Osteocyte (in vitro differentiated cells): ENCODE data around the gene ABCG1. TPM values are rescaled to one million over a fixed set of nuclear protein-coding genes. Genes with fewer than 3 reads are reported as not detected.
A peak's percentile ranks its signal among the peaks of the same experiment; 100 is the strongest.

Experiments
- DNase-seq: peaks from one replicate; pipeline ENCODE4 v3.0.0; 2021; ENCODE audit warnings: mixed read lengths; ENCODE audit not compliant: unreplicated experiment; ENCODE audit errors: extremely low spot score
- H3K27ac Mint-ChIP-seq: one replicate; pipeline ENCODE4 v1.8.0; 2021; ENCODE audit warnings: mild to moderate bottlenecking, mixed read lengths; ENCODE audit not compliant: unreplicated experiment
- H3K27me3 Mint-ChIP-seq: one replicate; pipeline ENCODE4 v1.8.0; 2021; ENCODE audit warnings: mixed read lengths; ENCODE audit not compliant: unreplicated experiment
- H3K36me3 Mint-ChIP-seq: one replicate; pipeline ENCODE4 v1.8.0; 2021; ENCODE audit warnings: mixed read lengths; ENCODE audit not compliant: unreplicated experiment
- H3K4me1 Mint-ChIP-seq: one replicate; pipeline ENCODE4 v1.8.0; 2021; ENCODE audit warnings: mixed read lengths; ENCODE audit not compliant: unreplicated experiment
- H3K4me3 Mint-ChIP-seq: one replicate; pipeline ENCODE4 v1.8.0; 2021; ENCODE audit warnings: mild to moderate bottlenecking, moderate library complexity, mixed read lengths; ENCODE audit not compliant: unreplicated experiment
- H3K9me3 Mint-ChIP-seq: one replicate; pipeline ENCODE4 v1.8.0; 2021; ENCODE audit warnings: mixed read lengths; ENCODE audit not compliant: unreplicated experiment
- CTCF ChIP-seq: fragments of 200-600 bp; sonication (generic); IDR thresholded peaks from 2 replicates; pipeline ENCODE4 v1.5.0; 2021; ENCODE audit warnings: antibody characterized with exemption, mild to moderate bottlenecking, moderate library complexity
- total RNA-seq: library from RNA; stranded (reverse); gene quantifications from 2 replicates; pipeline ENCODE4 v1.2.1, GENCODE V29; 2021

The ABCG1 gene
- total RNA-seq, 1 donor from 2014 or later: 16.5 TPM

- no peak overlapping the region for H3K4me3 Mint-ChIP-seq
- DNase-seq: no peak
- no peaks in the 10 kb centered on the region for H3K36me3 Mint-ChIP-seq
- TF ChIP-seq CTCF: no peak
- H3K4me1 Mint-ChIP-seq: peaks cover 68% of the 10 kb centered on the region
- H3K9me3 Mint-ChIP-seq: no peaks in the 10 kb centered on the region
- H3K27me3 Mint-ChIP-seq: peaks cover 2% of the 10 kb centered on the region
- H3K27ac Mint-ChIP-seq: no peak overlapping the region
Observed at GRCh38 chr21:42260121-42260520, 41.2 kb downstream of the ABCG1 start.

GRCh38 chr21:42261829-42262200 is 42.9 kb downstream of the ABCG1 start:
- H3K27ac Mint-ChIP-seq: peak overlapping the region; percentile 87
- DNase-seq: no peak
- peaks cover 67% of the 10 kb centered on the region for H3K4me1 Mint-ChIP-seq
- no peaks in the 10 kb centered on the region for H3K9me3 Mint-ChIP-seq
- no peaks in the 10 kb centered on the region for H3K36me3 Mint-ChIP-seq
- TF ChIP-seq CTCF: no peak
- H3K4me3 Mint-ChIP-seq: no peak overlapping the region
- H3K27me3 Mint-ChIP-seq: no peaks in the 10 kb centered on the region

- Mint-ChIP-seq H3K4me1 (peaks cover 58% of the 10 kb centered on the region), H3K9me3 (no peaks in the 10 kb centered on the region), H3K27me3 (no peaks in the 10 kb centered on the region), H3K4me3 (no peak overlapping the region), H3K36me3 (no peaks in the 10 kb centered on the region), H3K27ac (peak overlapping the region; percentile 87)
- TF ChIP-seq CTCF: no peak
- DNase-seq: no peak
Observed at GRCh38 chr21:42262831-42263231, 43.9 kb downstream of the ABCG1 start.

GRCh38 chr21:42263591-42264131 is 44.7 kb downstream of the ABCG1 start:
- Mint-ChIP-seq H3K27ac (peak overlapping the region; percentile 87), H3K36me3 (no peaks in the 10 kb centered on the region), H3K4me1 (peaks cover 54% of the 10 kb centered on the region), H3K27me3 (no peaks in the 10 kb centered on the region), H3K9me3 (no peaks in the 10 kb centered on the region), H3K4me3 (no peak overlapping the region)
- TF ChIP-seq CTCF: no peak
- no peak for DNase-seq

GRCh38 chr21:42264245-42265195 is 45.6 kb downstream of the ABCG1 start:
- Mint-ChIP-seq H3K4me1 (peaks cover 55% of the 10 kb centered on the region), H3K27me3 (no peaks in the 10 kb centered on the region), H3K27ac (no peak overlapping the region), H3K9me3 (no peaks in the 10 kb centered on the region), H3K4me3 (no peak overlapping the region), H3K36me3 (no peaks in the 10 kb centered on the region)
- TF ChIP-seq CTCF: no peak
- no peak for DNase-seq
